HepG2 (cell line): ENCODE data around the gene CENPP. TPM values are rescaled to one million over a fixed set of nuclear protein-coding genes. Genes with fewer than 3 reads are reported as not detected.

Source experiments
- GATAD1 ChIP-seq: IDR thresholded peaks from 2 replicates; pipeline ENCODE4 v1.6.1; 2016; ENCODE audit warnings: missing genetic modification reagents, missing compliant biosample characterization
- KDM6A ChIP-seq: IDR thresholded peaks from 2 replicates; pipeline ENCODE4 v1.6.1; 2016; ENCODE audit warnings: low read depth
- KMT2A ChIP-seq: sonication (generic); formaldehyde crosslinking; IDR thresholded peaks from 2 replicates; pipeline ENCODE4 v1.4.0; 2020; ENCODE audit warnings: missing genetic modification reagents
- PITX1 ChIP-seq: sonication (generic); formaldehyde crosslinking; IDR thresholded peaks from 2 replicates; pipeline ENCODE4 v1.5.1; 2020; ENCODE audit warnings: mild to moderate bottlenecking, missing genetic modification reagents
- SETDB1 ChIP-seq: sonication (generic); formaldehyde crosslinking; IDR thresholded peaks from 2 replicates; pipeline ENCODE4 v1.5.1; 2020; ENCODE audit warnings: missing genetic modification reagents, mild to moderate bottlenecking, borderline replicate concordance
- SIN3B ChIP-seq: fragments of 150-350 bp; IDR thresholded peaks from 2 replicates; pipeline ENCODE4 v1.6.1; 2014; ENCODE audit warnings: low read length
- YEATS4 ChIP-seq: sonication (generic); formaldehyde crosslinking; IDR thresholded peaks from 2 replicates; pipeline ENCODE4 v1.4.0; 2020; ENCODE audit warnings: missing genetic modification reagents, borderline replicate concordance
- ZKSCAN5 ChIP-seq: sonication (generic); formaldehyde crosslinking; IDR thresholded peaks from 2 replicates; pipeline ENCODE4 v1.5.1; 2020; ENCODE audit warnings: mild to moderate bottlenecking, missing genetic modification reagents
- ZNF20 ChIP-seq: sonication (generic); formaldehyde crosslinking; IDR thresholded peaks from 2 replicates; pipeline ENCODE4 v1.4.0; 2020; ENCODE audit warnings: mild to moderate bottlenecking, moderate library complexity, missing genetic modification reagents
- ZNF3 ChIP-seq: IDR thresholded peaks from 2 replicates; pipeline ENCODE4 v1.7.0; 2017; ENCODE audit warnings: inconsistent platforms
- ZNF431 ChIP-seq: sonication (generic); formaldehyde crosslinking; IDR thresholded peaks from 2 replicates; pipeline ENCODE4 v1.9.0; 2022; ENCODE audit warnings: missing genetic modification reagents, low read depth, mild to moderate bottlenecking, borderline replicate concordance
- ZNF530 ChIP-seq: sonication (generic); formaldehyde crosslinking; IDR thresholded peaks from 2 replicates; pipeline ENCODE4 v1.5.0; 2020; ENCODE audit warnings: low read depth, mild to moderate bottlenecking, missing genetic modification reagents
- ZSCAN5A ChIP-seq: sonication (generic); formaldehyde crosslinking; IDR thresholded peaks from 2 replicates; pipeline ENCODE4 v1.8.0; 2022; ENCODE audit warnings: mild to moderate bottlenecking, missing genetic modification reagents, borderline replicate concordance
- polyA plus RNA-seq, 8 experiments: library from polyadenylated mRNA; depleted of rRNA in 3 of 8; stranded (reverse) in 7 of 8; unstranded in 1 of 8; fragments of >200 nt; fragmentation: Illumina TruSeq in 4 of 8; extraction: Trizol in 4 of 8; gene quantifications; 2 replicates each; pipeline versions ENCODE4 v1.2.1 to v1.2.3, GENCODE V29; 2011 to 2016; ENCODE audit warnings: low read depth in 4 of 8, missing spikeins in 1 of 8, mixed read lengths in 1 of 8; ENCODE audit not compliant: insufficient read depth in 1 of 8
- total RNA-seq, 5 experiments: library from RNA; depleted of rRNA; stranded (reverse); fragments of >200 nt; fragmentation: Illumina TruSeq; extraction: Trizol; gene quantifications; 2 replicates each; pipeline ENCODE4 v1.2.3, GENCODE V29; 2016; ENCODE audit warnings: low read depth in 1 of 5
- TF ChIP-seq, protein P1 (sequence below): sonication (generic); formaldehyde crosslinking; IDR thresholded peaks from 2 replicates; pipeline ENCODE4 v1.5.0; 2020; ENCODE audit warnings: mild to moderate bottlenecking, missing genetic modification reagents, borderline replicate concordance
- TF ChIP-seq, protein P2 (sequence below): sonication (generic); formaldehyde crosslinking; IDR thresholded peaks from 2 replicates; pipeline ENCODE4 v1.5.0; 2020; ENCODE audit warnings: mild to moderate bottlenecking, missing genetic modification reagents, borderline replicate concordance
- TF ChIP-seq, protein P3 (sequence below): sonication (generic); formaldehyde crosslinking; IDR thresholded peaks from 2 replicates; pipeline ENCODE4 v1.4.0; 2020; ENCODE audit warnings: missing genetic modification reagents

Gene CENPP
- total and polyA plus RNA-seq, 2 of the 13 experiments (the other 11 are each of a cell fraction or from before 2014, with no cell fraction given) = 2.0 to 11.4 TPM

- TF ChIP-seq KMT2A (peak; percentile 94), PITX1 (CRISPR knock-in tag) (peak; percentile 47; the same call in 1 of the 2 replicates), ZKSCAN5 (CRISPR knock-in tag) (no peak), KDM6A (CRISPR knock-in tag) (no peak), ZSCAN5A (CRISPR knock-in tag) (no peak; the same call in 1 of the 2 replicates), SETDB1 (no peak; the same call in 1 of the 2 replicates), ZNF431 (CRISPR knock-in tag) (peak; percentile 64; the same call in 1 of the 2 replicates), SIN3B (peak; percentile 96), ZNF530 (CRISPR knock-in tag) (no peak), ZNF20 (CRISPR knock-in tag) (no peak; the same call in 1 of the 2 replicates), YEATS4 (peak; percentile 60), ZNF3 (CRISPR knock-in tag) (no peak), GATAD1 (CRISPR knock-in tag) (peak; percentile 99)
- TF ChIP-seq, protein P1, sequence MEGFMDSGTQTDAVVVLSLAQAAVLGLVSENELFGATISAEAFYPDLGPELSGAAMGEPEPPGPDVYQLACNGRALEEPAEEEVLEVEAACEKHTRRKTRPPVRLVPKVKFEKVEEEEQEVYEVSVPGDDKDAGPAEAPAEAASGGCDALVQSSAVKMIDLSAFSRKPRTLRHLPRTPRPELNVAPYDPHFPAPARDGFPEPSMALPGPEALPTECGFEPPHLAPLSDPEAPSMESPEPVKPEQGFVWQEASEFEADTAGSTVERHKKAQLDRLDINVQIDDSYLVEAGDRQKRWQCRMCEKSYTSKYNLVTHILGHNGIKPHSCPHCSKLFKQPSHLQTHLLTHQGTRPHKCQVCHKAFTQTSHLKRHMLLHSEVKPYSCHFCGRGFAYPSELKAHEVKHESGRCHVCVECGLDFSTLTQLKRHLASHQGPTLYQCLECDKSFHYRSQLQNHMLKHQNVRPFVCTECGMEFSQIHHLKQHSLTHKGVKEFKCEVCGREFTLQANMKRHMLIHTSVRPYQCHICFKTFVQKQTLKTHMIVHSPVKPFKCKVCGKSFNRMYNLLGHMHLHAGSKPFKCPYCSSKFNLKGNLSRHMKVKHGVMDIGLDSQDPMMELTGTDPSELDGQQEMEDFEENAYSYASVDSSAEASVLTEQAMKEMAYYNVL (CRISPR knock-in tag) = peak; percentile 70
- TF ChIP-seq, protein P2, sequence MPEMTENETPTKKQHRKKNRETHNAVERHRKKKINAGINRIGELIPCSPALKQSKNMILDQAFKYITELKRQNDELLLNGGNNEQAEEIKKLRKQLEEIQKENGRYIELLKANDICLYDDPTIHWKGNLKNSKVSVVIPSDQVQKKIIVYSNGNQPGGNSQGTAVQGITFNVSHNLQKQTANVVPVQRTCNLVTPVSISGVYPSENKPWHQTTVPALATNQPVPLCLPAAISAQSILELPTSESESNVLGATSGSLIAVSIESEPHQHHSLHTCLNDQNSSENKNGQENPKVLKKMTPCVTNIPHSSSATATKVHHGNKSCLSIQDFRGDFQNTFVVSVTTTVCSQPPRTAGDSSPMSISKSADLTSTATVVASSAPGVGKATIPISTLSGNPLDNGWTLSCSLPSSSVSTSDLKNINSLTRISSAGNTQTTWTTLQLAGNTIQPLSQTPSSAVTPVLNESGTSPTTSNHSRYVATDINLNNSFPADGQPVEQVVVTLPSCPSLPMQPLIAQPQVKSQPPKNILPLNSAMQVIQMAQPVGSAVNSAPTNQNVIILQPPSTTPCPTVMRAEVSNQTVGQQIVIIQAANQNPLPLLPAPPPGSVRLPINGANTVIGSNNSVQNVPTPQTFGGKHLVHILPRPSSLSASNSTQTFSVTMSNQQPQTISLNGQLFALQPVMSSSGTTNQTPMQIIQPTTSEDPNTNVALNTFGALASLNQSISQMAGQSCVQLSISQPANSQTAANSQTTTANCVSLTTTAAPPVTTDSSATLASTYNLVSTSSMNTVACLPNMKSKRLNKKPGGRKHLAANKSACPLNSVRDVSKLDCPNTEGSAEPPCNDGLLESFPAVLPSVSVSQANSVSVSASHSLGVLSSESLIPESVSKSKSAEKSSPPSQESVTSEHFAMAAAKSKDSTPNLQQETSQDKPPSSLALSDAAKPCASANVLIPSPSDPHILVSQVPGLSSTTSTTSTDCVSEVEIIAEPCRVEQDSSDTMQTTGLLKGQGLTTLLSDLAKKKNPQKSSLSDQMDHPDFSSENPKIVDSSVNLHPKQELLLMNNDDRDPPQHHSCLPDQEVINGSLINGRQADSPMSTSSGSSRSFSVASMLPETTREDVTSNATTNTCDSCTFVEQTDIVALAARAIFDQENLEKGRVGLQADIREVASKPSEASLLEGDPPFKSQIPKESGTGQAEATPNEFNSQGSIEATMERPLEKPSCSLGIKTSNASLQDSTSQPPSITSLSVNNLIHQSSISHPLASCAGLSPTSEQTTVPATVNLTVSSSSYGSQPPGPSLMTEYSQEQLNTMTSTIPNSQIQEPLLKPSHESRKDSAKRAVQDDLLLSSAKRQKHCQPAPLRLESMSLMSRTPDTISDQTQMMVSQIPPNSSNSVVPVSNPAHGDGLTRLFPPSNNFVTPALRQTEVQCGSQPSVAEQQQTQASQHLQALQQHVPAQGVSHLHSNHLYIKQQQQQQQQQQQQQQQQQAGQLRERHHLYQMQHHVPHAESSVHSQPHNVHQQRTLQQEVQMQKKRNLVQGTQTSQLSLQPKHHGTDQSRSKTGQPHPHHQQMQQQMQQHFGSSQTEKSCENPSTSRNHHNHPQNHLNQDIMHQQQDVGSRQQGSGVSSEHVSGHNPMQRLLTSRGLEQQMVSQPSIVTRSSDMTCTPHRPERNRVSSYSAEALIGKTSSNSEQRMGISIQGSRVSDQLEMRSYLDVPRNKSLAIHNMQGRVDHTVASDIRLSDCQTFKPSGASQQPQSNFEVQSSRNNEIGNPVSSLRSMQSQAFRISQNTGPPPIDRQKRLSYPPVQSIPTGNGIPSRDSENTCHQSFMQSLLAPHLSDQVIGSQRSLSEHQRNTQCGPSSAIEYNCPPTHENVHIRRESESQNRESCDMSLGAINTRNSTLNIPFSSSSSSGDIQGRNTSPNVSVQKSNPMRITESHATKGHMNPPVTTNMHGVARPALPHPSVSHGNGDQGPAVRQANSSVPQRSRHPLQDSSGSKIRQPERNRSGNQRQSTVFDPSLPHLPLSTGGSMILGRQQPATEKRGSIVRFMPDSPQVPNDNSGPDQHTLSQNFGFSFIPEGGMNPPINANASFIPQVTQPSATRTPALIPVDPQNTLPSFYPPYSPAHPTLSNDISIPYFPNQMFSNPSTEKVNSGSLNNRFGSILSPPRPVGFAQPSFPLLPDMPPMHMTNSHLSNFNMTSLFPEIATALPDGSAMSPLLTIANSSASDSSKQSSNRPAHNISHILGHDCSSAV (CRISPR knock-in tag) = no peak
- TF ChIP-seq, protein P3, sequence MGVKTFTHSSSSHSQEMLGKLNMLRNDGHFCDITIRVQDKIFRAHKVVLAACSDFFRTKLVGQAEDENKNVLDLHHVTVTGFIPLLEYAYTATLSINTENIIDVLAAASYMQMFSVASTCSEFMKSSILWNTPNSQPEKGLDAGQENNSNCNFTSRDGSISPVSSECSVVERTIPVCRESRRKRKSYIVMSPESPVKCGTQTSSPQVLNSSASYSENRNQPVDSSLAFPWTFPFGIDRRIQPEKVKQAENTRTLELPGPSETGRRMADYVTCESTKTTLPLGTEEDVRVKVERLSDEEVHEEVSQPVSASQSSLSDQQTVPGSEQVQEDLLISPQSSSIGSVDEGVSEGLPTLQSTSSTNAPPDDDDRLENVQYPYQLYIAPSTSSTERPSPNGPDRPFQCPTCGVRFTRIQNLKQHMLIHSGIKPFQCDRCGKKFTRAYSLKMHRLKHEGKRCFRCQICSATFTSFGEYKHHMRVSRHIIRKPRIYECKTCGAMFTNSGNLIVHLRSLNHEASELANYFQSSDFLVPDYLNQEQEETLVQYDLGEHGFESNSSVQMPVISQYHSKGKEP = no peak
These were observed at the start of gene CENPP, which contains the start of gene NOL8 (continued) for GRCh38 chr9:92325269-92325990.
